ENCODE measurements around the gene IGFBP7.

DNA sequence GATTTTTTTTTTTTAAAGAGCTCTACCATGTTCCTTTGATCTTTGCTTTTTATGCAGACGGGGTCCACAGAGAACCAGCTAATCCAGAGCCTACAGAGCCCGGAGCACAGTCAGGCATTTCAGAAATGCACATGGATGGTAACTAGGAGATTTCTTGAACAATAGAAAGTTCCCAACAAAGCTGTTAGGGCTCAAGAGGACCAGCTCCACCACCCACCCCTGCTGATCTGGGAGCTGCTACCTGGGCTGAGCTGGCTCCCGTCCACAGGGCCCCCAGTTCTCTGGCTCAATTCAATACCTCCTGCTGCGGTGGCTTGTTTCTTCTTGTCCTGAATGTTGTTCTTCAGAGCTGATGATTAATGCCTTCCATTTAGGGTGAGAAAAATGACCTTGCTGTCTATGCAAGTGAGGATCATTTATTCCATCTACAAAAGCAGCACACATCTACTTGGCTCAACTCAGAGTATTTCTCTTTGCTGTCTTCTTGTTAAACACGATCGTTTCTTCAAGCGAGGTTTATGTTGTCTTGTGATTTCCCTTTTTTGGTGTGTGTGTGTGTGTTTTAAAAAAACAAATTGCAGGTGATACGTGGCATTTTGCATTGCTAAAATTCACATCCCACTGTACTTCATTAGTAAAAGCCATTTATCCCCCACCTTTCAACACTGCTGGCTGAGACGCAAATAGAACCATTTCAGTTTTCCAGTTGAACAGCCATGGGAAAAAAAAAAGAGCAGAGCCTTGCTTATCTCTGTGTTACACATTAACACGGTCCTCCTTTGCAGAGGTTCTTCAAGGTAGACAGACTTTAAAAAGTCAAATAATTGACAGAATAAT is 31.3 kb downstream of the IGFBP7 start:
- no peak for TF ChIP-seq POLR2AphosphoS5 (IDR thresholded peaks at IDR 0.05; ENCODE audit: borderline replicate concordance, low read depth, low read length)
- TF ChIP-seq EZH2 (IDR thresholded peaks at IDR 0.05) = no peak
- TF ChIP-seq FOXP2 (optimal IDR thresholded peaks at IDR 0.05; ENCODE audit: control extremely low read depth, extremely low read length, insufficient read depth) = no peak
